Measurements from ENCODE around the gene SLC35A5.

- TF ChIP-seq, protein P1, sequence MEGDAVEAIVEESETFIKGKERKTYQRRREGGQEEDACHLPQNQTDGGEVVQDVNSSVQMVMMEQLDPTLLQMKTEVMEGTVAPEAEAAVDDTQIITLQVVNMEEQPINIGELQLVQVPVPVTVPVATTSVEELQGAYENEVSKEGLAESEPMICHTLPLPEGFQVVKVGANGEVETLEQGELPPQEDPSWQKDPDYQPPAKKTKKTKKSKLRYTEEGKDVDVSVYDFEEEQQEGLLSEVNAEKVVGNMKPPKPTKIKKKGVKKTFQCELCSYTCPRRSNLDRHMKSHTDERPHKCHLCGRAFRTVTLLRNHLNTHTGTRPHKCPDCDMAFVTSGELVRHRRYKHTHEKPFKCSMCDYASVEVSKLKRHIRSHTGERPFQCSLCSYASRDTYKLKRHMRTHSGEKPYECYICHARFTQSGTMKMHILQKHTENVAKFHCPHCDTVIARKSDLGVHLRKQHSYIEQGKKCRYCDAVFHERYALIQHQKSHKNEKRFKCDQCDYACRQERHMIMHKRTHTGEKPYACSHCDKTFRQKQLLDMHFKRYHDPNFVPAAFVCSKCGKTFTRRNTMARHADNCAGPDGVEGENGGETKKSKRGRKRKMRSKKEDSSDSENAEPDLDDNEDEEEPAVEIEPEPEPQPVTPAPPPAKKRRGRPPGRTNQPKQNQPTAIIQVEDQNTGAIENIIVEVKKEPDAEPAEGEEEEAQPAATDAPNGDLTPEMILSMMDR (IDR thresholded peaks at IDR 0.05), result no peak
- TF ChIP-seq POLR2A (IDR thresholded peaks at IDR 0.05), result no peak
- TF ChIP-seq POLR2AphosphoS5 (IDR thresholded peaks at IDR 0.05), result no peak
These were observed 57.5 kb downstream of the SLC35A5 start for GRCh38 chr3:112619295-112619694.
